Measurements from ENCODE around the gene GTPBP2.

GRCh38 chr6:43665376-43665775 lies 36.3 kb upstream of the GTPBP2 start:
- no peak for TF ChIP-seq LEF1 (IDR thresholded peaks at IDR 0.05; ENCODE audit: borderline replicate concordance)
- TF ChIP-seq SP1 (IDR thresholded peaks at IDR 0.05): no peak
- TF ChIP-seq FOXA1 (IDR thresholded peaks at IDR 0.05): no peak
- TF ChIP-seq TARDBP (IDR thresholded peaks at IDR 0.05): no peak
- no peak for TF ChIP-seq FOXK2 (IDR thresholded peaks at IDR 0.05)
- TF ChIP-seq PKNOX1 (IDR thresholded peaks at IDR 0.05): no peak
- no peak for TF ChIP-seq CTBP1 (IDR thresholded peaks at IDR 0.05; ENCODE audit: borderline replicate concordance)
- no peak for TF ChIP-seq ZNF384 (IDR thresholded peaks at IDR 0.05)
- TF ChIP-seq ARNT (IDR thresholded peaks at IDR 0.05): no peak
- TF ChIP-seq SUZ12 (IDR thresholded peaks at IDR 0.05): no peak
- TF ChIP-seq ELF4 (IDR thresholded peaks at IDR 0.05): no peak
- TF ChIP-seq NFRKB (IDR thresholded peaks at IDR 0.05): no peak
- no peak for TF ChIP-seq BHLHE40 (IDR thresholded peaks at IDR 0.05; ENCODE audit: borderline replicate concordance)
- TF ChIP-seq FOXM1 (IDR thresholded peaks at IDR 0.05; ENCODE audit: borderline replicate concordance): no peak

Measured in HEK293T (cell line).